GM13977 (cell line): ENCODE data around the gene ATP5MG.

Source experiments
- DNase-seq: peaks from one replicate; pipeline ENCODE4 v3.0.0; 2012; ENCODE audit warnings: low spot score
- CTCF ChIP-seq: IDR thresholded peaks from 2 replicates; pipeline ENCODE4 v1.5.1; 2012; ENCODE audit warnings: mild to moderate bottlenecking, control low read depth; ENCODE audit not compliant: insufficient read depth; ENCODE audit errors: extremely low read depth, missing control alignments
- in situ Hi-C: fragments of 300-500 bp; cut with MboI; formaldehyde crosslinking; loops from one replicate; pipeline ENCODE4 v1.12.0; 2022; ENCODE audit warnings: low sequenced_read_pairs, low pct_unique_long_range_greater_than_20kb, mixed read lengths, inconsistent platforms; ENCODE audit not compliant: unreplicated experiment

Gene ATP5MG

GRCh38 chr11:118448294-118448693 lies 46.9 kb downstream of the ATP5MG start:
- no peak for TF ChIP-seq CTCF
- peak; percentile 70 for DNase-seq
- in situ Hi-C loops = no loop called here

GRCh38 chr11:118449316-118449918 lies 48.0 kb downstream of the ATP5MG start:
- in situ Hi-C loops = no loop called here
- TF ChIP-seq CTCF = no peak

GRCh38 chr11:118450451-118450850 lies 49.0 kb downstream of the ATP5MG start:
- no peak for DNase-seq
- in situ Hi-C loops = no loop called here
- no peak for TF ChIP-seq CTCF

More at GRCh38 chr11:118449316-118449918, 48.0 kb downstream of the ATP5MG start:
- DNase-seq = no peak
